WTC11 (cell line): ENCODE data around the gene NKAIN2. TPM values are rescaled to one million over a fixed set of nuclear protein-coding genes. Genes with fewer than 3 reads are reported as not detected.

ENCODE experiments used
- ATAC-seq: fragments of 200-7000 bp; cut with Tn5 transposase; 2 replicates; pipeline ENCODE4 v1.10.0; 2021; ENCODE audit warnings: mild to moderate bottlenecking, moderate library complexity
- CTCF ChIA-PET: fragments of 300-600 bp; sonication (Branson Sonifier 250); formaldehyde crosslinking; loops from one replicate; lab custom pipeline; 2021; ENCODE audit warnings: antibody characterized with exemption; lab: Charles Lee
- POLR2A ChIA-PET: fragments of 350-600 bp; sonication (Branson Sonifier 250); formaldehyde crosslinking; loops from one replicate; lab custom pipeline; 2021; ENCODE audit warnings: antibody characterized with exemption; lab: Charles Lee
- DNase-seq: peaks from one replicate; pipeline ENCODE4 v3.0.0; 2021; ENCODE audit warnings: low spot score
- H3K27ac Mint-ChIP-seq: 2 replicates; pipeline ENCODE4 v1.8.0; 2021; ENCODE audit warnings: mixed read lengths
- H3K27me3 Mint-ChIP-seq: 2 replicates; pipeline ENCODE4 v1.8.0; 2021; ENCODE audit warnings: low read depth, mild to moderate bottlenecking, moderate library complexity, mixed read lengths
- H3K36me3 Mint-ChIP-seq: 2 replicates; pipeline ENCODE4 v1.8.0; 2021; ENCODE audit warnings: mixed read lengths
- H3K4me1 Mint-ChIP-seq: 2 replicates; pipeline ENCODE4 v1.8.0; 2022; ENCODE audit warnings: mixed read lengths
- H3K4me3 Mint-ChIP-seq: 2 replicates; pipeline ENCODE4 v1.8.0; 2021; ENCODE audit warnings: mild to moderate bottlenecking, moderate library complexity, mixed read lengths
- H3K9me3 Mint-ChIP-seq: 2 replicates; pipeline ENCODE4 v1.8.0; 2021; ENCODE audit warnings: mixed read lengths
- CREM ChIP-seq: sonication (generic); formaldehyde crosslinking; IDR thresholded peaks from 2 replicates; pipeline ENCODE4 v1.8.1; 2022; ENCODE audit warnings: mild to moderate bottlenecking, missing genetic modification reagents, moderate library complexity
- FOXK1 ChIP-seq: sonication (generic); formaldehyde crosslinking; IDR thresholded peaks from 2 replicates; pipeline ENCODE4 v1.8.0; 2022; ENCODE audit warnings: mild to moderate bottlenecking, moderate library complexity, missing genetic modification reagents
- HMGA2 ChIP-seq: fragments of 250-450 bp; sonication (Bioruptor Pico); IDR thresholded peaks from 2 replicates; pipeline ENCODE4 v1.4.0; 2021; ENCODE audit warnings: mild to moderate bottlenecking, moderate library complexity
- NR1H2 ChIP-seq: sonication (generic); formaldehyde crosslinking; IDR thresholded peaks from 2 replicates; pipeline ENCODE4 v1.9.0; 2021; ENCODE audit warnings: mild to moderate bottlenecking, moderate library complexity, missing genetic modification reagents
- NR3C1 ChIP-seq: sonication (generic); formaldehyde crosslinking; conservative IDR thresholded peaks from 2 replicates; pipeline ENCODE4 v1.8.1; 2023; ENCODE audit warnings: low read depth, mild to moderate bottlenecking, missing genetic modification reagents
- RORB ChIP-seq: fragments of 250-450 bp; sonication (Bioruptor Pico); IDR thresholded peaks from 2 replicates; pipeline ENCODE4 v1.9.0; 2021; ENCODE audit warnings: mild to moderate bottlenecking
- SMAD3 ChIP-seq: sonication (generic); formaldehyde crosslinking; IDR thresholded peaks from 2 replicates; pipeline ENCODE4 v1.8.0; 2022; ENCODE audit warnings: missing genetic modification reagents, mild to moderate bottlenecking, borderline replicate concordance
- TEAD4 ChIP-seq: sonication (generic); formaldehyde crosslinking; IDR thresholded peaks from 2 replicates; pipeline ENCODE4 v1.8.0; 2022; ENCODE audit warnings: mild to moderate bottlenecking, missing genetic modification reagents
- ZBTB21 ChIP-seq: sonication (generic); formaldehyde crosslinking; IDR thresholded peaks from 2 replicates; pipeline ENCODE4 v1.8.1; 2023; ENCODE audit warnings: mild to moderate bottlenecking, missing genetic modification reagents, borderline replicate concordance
- ZNF423 ChIP-seq: fragments of 250-450 bp; sonication (Bioruptor Pico); IDR thresholded peaks from 2 replicates; pipeline ENCODE4 v2.1.2; 2022; ENCODE audit warnings: mild to moderate bottlenecking, moderate library complexity
- total RNA-seq: library from RNA; stranded (reverse); gene quantifications from 3 replicates; pipeline ENCODE4 v1.2.3, GENCODE V29; 2021
- TF ChIP-seq, protein P1 (sequence below): sonication (generic); formaldehyde crosslinking; IDR thresholded peaks from 2 replicates; pipeline ENCODE4 v1.8.1; 2023; ENCODE audit warnings: mild to moderate bottlenecking, missing genetic modification reagents, moderate library complexity
- TF ChIP-seq, protein P2 (sequence below): sonication (generic); formaldehyde crosslinking; IDR thresholded peaks from 2 replicates; pipeline ENCODE4 v1.8.1; 2023; ENCODE audit warnings: mild to moderate bottlenecking, missing genetic modification reagents
- TF ChIP-seq, protein P3 (sequence below): sonication (generic); formaldehyde crosslinking; IDR thresholded peaks from 2 replicates; pipeline ENCODE4 v1.8.1; 2022; ENCODE audit warnings: missing genetic modification reagents, borderline replicate concordance
- TF ChIP-seq, protein P4 (sequence below): sonication (generic); formaldehyde crosslinking; IDR thresholded peaks from 2 replicates; pipeline ENCODE4 v1.8.0; 2023; ENCODE audit warnings: mild to moderate bottlenecking, missing genetic modification reagents
- TF ChIP-seq, protein P5 (sequence below): sonication (generic); formaldehyde crosslinking; IDR thresholded peaks from 2 replicates; pipeline ENCODE4 v1.8.1; 2023; ENCODE audit warnings: mild to moderate bottlenecking, missing genetic modification reagents
- TF ChIP-seq, protein P6 (sequence below): fragments of 250-450 bp; sonication (Bioruptor Pico); IDR thresholded peaks from 2 replicates; pipeline ENCODE4 v2.1.2; 2022; ENCODE audit warnings: mild to moderate bottlenecking, moderate library complexity

The NKAIN2 gene
- total RNA-seq, 1 experiment from 2014 or later, result 0.33 TPM

DNA sequence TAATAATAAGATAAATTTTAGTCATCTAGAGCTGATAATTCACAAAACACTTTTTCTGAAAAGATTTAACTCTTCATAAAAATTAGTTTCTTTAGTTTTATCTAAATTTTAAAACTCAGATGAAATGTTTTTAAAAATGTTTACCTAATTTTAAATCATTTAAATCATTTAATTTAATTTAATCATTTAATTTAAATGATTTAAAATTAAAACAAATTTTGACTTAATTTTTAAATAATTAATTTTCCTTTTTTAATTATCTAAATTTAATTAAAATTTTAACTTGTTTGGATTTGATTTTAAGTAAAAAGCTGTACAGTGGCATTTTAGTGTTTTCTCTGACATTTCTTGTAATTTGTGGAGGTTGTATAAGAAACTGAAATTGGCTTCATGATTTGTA is 1026.8 kb downstream of the NKAIN2 start:
- Mint-ChIP-seq H3K4me1 (no peaks in the 10 kb centered on the region), H3K4me3 (no peak overlapping the region), H3K36me3 (no peaks in the 10 kb centered on the region), H3K27ac (no peak overlapping the region), H3K27me3 (no peaks in the 10 kb centered on the region)
- POLR2A ChIA-PET, result no interaction called here
- ATAC-seq, result no peak
- peak; percentile 97 for TF ChIP-seq HMGA2 (CRISPR knock-in tag)
- TF ChIP-seq, protein P1, sequence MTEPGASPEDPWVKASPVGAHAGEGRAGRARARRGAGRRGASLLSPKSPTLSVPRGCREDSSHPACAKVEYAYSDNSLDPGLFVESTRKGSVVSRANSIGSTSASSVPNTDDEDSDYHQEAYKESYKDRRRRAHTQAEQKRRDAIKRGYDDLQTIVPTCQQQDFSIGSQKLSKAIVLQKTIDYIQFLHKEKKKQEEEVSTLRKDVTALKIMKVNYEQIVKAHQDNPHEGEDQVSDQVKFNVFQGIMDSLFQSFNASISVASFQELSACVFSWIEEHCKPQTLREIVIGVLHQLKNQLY, result no peak
- TF ChIP-seq, all 79 proteins: peak for 1
- H3K9me3 Mint-ChIP-seq, result no peaks in the 10 kb centered on the region
- no peak for DNase-seq
- CTCF ChIA-PET, result no interaction called here

DNA sequence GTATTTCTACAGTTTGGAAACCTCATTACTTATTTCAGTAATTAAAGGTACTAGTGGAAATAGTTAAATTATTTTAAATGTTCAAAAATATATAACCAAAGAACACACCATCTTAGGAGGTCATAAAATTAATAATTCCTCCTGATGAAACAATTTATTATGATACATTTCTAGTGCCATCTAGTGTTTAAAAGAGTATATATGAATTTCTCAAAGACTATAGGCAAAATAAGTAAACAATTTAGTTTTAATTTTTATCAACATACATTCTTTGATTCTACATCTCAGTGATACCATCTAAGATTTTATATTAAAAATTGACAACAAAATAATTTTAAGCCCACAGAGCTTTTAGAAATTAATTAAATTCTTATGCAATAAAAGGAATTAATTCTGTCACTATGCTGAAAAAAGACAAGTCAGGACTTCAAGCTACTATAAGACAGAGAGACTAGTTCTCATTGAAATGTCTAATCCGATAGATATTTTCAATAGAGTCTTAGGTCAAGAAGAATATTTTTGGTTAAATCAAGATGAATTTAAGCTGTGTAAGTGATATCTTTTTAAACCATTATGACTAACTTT is 1050.8 kb downstream of the NKAIN2 start:
- H3K36me3 Mint-ChIP-seq, result no peaks in the 10 kb centered on the region
- no peaks in the 10 kb centered on the region for H3K27me3 Mint-ChIP-seq
- ChIA-PET POLR2A (no interaction called here), CTCF (no interaction called here)
- no peak overlapping the region for H3K4me3 Mint-ChIP-seq
- no peak for TF ChIP-seq TEAD4 (CRISPR knock-in tag)
- TF ChIP-seq, protein P2, sequence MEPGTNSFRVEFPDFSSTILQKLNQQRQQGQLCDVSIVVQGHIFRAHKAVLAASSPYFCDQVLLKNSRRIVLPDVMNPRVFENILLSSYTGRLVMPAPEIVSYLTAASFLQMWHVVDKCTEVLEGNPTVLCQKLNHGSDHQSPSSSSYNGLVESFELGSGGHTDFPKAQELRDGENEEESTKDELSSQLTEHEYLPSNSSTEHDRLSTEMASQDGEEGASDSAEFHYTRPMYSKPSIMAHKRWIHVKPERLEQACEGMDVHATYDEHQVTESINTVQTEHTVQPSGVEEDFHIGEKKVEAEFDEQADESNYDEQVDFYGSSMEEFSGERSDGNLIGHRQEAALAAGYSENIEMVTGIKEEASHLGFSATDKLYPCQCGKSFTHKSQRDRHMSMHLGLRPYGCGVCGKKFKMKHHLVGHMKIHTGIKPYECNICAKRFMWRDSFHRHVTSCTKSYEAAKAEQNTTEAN, result no peak
- TF ChIP-seq, protein P3, sequence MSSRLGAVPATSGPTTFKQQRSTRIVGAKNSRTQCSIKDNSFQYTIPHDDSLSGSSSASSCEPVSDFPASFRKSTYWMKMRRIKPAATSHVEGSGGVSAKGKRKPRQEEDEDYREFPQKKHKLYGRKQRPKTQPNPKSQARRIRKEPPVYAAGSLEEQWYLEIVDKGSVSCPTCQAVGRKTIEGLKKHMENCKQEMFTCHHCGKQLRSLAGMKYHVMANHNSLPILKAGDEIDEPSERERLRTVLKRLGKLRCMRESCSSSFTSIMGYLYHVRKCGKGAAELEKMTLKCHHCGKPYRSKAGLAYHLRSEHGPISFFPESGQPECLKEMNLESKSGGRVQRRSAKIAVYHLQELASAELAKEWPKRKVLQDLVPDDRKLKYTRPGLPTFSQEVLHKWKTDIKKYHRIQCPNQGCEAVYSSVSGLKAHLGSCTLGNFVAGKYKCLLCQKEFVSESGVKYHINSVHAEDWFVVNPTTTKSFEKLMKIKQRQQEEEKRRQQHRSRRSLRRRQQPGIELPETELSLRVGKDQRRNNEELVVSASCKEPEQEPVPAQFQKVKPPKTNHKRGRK (CRISPR knock-in tag), result no peak
- no peak for TF ChIP-seq RORB (CRISPR knock-in tag)
- TF ChIP-seq ZNF423, result no peak
- TF ChIP-seq NR3C1 (CRISPR knock-in tag), result no peak
- TF ChIP-seq, protein P4, sequence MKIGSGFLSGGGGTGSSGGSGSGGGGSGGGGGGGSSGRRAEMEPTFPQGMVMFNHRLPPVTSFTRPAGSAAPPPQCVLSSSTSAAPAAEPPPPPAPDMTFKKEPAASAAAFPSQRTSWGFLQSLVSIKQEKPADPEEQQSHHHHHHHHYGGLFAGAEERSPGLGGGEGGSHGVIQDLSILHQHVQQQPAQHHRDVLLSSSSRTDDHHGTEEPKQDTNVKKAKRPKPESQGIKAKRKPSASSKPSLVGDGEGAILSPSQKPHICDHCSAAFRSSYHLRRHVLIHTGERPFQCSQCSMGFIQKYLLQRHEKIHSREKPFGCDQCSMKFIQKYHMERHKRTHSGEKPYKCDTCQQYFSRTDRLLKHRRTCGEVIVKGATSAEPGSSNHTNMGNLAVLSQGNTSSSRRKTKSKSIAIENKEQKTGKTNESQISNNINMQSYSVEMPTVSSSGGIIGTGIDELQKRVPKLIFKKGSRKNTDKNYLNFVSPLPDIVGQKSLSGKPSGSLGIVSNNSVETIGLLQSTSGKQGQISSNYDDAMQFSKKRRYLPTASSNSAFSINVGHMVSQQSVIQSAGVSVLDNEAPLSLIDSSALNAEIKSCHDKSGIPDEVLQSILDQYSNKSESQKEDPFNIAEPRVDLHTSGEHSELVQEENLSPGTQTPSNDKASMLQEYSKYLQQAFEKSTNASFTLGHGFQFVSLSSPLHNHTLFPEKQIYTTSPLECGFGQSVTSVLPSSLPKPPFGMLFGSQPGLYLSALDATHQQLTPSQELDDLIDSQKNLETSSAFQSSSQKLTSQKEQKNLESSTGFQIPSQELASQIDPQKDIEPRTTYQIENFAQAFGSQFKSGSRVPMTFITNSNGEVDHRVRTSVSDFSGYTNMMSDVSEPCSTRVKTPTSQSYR (CRISPR knock-in tag), result no peak
- no peak for TF ChIP-seq CREM (CRISPR knock-in tag)
- TF ChIP-seq, protein P5, sequence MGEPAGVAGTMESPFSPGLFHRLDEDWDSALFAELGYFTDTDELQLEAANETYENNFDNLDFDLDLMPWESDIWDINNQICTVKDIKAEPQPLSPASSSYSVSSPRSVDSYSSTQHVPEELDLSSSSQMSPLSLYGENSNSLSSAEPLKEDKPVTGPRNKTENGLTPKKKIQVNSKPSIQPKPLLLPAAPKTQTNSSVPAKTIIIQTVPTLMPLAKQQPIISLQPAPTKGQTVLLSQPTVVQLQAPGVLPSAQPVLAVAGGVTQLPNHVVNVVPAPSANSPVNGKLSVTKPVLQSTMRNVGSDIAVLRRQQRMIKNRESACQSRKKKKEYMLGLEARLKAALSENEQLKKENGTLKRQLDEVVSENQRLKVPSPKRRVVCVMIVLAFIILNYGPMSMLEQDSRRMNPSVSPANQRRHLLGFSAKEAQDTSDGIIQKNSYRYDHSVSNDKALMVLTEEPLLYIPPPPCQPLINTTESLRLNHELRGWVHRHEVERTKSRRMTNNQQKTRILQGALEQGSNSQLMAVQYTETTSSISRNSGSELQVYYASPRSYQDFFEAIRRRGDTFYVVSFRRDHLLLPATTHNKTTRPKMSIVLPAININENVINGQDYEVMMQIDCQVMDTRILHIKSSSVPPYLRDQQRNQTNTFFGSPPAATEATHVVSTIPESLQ (CRISPR knock-in tag), result no peak
- TF ChIP-seq ZBTB21 (CRISPR knock-in tag), result no peak
- no peak for TF ChIP-seq NR1H2 (CRISPR knock-in tag)
- no peak for TF ChIP-seq FOXK1 (CRISPR knock-in tag)
- TF ChIP-seq, protein P6, sequence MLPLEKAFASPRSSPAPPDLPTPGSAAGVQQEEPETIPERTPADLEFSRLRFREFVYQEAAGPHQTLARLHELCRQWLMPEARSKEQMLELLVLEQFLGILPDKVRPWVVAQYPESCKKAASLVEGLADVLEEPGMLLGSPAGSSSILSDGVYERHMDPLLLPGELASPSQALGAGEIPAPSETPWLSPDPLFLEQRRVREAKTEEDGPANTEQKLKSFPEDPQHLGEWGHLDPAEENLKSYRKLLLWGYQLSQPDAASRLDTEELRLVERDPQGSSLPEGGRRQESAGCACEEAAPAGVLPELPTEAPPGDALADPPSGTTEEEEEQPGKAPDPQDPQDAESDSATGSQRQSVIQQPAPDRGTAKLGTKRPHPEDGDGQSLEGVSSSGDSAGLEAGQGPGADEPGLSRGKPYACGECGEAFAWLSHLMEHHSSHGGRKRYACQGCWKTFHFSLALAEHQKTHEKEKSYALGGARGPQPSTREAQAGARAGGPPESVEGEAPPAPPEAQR (CRISPR knock-in tag), result no peak
- no peak for TF ChIP-seq SMAD3 (CRISPR knock-in tag)
- no peaks in the 10 kb centered on the region for H3K9me3 Mint-ChIP-seq
- ATAC-seq (no peak), DNase-seq (no peak)
- peaks cover 5% of the 10 kb centered on the region; the same call in 1 of the 2 replicates for H3K4me1 Mint-ChIP-seq
- H3K27ac Mint-ChIP-seq, result no peak overlapping the region
